Activated T-helper 9 cell treated with anti-CD3 and anti-CD28 coated beads, Interleukin-2, amount 50 U/mL, for 16 hours (primary cell): ENCODE data around the gene ZDHHC22.

Source experiments
- DNase-seq: peaks from one replicate; pipeline ENCODE4 v3.0.0-alpha.2; 2020; ENCODE audit warnings: low read depth

The ZDHHC22 gene

DNA sequence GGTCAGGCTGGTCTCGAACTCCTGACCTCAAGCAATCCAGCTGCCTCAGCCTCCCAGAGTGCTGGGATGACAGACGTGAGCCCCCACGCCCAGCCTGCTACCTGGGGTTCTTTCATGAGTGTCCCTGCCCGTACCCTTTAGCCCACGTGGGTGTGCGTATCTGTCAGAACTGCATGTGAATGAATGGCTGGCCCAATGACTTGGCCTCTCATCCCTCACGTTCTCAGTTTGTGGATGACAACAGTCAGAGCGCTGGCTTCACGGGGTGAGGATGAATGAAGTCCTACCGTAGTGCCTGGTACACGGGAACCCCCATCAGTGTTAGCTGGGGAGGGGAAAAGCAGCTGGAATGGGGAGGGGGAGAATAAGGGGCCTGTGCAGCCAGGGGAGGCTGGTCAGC is 16.1 kb upstream of the ZDHHC22 start:
- DNase-seq = no peak

DNA sequence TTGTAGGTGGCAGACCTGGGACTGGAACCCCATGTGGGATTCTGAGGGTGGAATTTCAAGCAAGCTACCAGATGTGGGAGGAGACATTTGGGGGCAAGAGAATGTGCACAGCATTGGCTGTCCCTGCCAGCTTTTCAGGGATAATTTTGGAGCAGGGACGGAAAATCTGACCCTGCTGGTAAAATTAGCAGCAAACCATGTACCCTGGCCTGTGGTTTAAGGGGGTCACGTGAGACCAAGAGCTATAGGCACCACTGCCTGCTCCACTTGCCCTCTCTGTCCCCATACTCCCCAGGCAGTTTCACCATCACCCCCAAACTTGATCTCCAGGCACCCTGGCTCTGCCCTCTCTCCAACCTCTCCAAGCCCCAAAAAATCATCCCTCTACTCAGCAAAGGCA is 13.5 kb upstream of the ZDHHC22 start:
- DNase-seq = no peak

DNA sequence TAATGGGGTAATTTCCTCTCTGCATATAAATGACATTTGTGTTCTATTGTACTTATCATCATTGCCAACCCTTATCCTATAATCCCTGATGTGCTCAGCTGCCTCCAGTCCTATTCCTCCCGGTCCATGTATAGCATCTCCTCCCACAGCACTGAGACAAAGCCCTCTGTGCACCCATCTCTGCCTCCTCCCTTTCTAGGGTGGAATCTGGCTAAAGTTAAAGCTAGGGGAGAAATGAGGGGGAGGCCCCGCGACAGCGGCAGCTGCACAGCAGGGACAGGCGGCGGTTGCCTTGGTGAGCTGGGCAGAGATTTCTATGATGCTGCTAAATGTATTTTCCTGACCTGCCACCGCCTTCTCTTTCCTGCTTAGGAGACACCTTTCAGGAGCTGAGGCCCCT is 12.8 kb upstream of the ZDHHC22 start:
- DNase-seq = no peak

DNA sequence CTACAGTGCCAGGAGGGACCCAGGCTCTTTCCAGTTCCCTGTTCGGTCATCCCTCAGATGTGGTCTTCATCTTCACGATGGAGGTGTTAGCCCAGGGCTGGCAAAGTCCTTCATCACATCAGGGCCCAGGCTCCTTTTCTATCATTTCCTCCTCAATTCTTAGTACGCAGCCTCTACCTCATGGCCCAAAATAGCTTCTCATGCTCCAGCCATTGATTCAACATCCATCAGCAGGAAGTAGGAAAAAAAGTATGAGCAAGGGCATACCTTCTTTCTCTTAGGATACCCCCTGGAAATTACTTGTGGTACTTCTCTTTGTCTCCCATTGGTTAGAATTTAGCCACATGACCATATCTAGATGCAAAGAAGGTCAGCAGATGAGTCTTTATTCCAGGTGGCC is 12.2 kb upstream of the ZDHHC22 start:
- DNase-seq = no peak

DNA sequence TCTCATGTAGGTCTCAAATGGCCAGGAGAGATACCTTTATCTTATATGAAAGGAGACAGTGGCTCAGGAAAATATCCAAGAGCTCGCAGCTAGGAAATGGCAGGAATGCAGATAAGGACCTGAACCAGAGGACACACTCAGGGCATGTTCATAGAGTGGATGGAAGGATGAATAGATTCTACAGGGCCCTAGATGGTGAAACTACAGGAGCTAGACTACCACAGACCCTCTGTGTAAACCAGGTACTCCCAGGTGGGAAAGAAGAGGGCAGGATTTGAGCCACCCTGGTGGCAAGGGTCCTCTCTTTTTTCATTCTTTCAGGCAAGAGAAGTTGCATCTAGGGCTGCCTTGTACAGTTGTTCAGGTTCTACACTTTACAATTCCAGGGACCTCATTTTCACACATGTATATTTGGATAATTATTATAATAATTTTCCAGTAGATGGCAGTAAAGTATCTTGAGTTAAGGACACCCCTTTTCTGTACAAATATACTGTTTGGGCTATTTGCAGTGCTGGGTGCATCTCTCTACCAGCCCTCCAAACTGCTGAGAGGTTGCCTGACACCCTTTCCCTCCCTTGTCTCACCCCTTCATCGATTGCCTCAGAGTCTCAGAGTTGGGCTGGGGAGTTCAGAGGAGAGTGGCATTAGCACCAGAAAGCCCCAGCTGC is 10.5 kb upstream of the ZDHHC22 start:
- no peak for DNase-seq

DNA sequence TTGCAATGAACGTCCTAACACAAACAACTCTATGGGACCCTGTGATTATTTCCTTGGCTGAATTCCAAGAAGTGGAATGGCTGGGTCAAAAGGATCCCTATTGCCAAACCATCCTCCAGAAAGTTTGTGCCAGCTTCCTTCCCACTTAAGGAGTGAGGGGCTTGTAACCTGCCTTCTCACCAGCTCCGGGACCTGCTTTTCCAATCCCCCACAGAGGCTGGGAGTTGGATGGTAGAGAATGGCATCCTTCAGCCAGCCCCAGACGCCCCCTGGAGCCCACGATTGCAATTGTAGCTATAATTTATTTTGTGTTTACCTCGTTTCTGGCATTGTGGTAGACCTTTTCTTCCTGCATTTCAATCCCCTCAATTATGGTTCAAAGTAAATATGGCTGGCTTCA is 9.7 kb upstream of the ZDHHC22 start:
- DNase-seq = no peak

DNA sequence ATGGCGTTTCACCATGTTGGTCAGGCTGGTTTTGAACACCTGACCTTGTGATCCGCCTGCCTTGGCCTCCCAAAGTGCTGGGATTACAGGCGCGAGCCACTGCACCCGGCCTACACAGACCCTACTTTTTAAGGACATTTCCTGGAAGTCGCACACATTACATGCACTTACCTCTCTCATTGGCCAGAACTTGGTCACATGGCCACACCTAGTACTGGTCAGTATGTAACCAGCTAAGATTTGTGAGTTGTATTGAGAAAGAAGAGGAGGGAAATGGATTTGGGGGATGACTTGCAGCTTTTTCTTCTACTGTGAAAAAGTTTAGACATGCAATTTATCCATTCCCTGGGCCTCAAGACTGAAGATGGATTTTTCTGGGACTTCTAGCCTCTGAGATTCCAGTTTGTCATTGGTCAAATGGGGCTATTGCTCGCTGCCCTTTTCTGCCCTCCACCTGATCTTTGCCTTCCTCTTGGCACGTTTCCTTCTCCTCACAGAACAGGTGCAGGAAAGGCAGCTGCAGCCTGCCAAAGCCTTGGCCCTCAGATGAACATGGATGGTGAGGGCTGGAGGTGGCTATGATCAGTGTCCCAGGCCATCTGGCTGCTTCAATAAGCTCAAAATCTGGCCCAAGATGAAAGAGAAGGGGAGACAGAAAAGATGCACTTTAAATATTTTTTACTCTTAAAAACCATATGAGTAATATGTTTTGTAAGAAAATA is 7.1 kb upstream of the ZDHHC22 start:
- no peak for DNase-seq

DNA sequence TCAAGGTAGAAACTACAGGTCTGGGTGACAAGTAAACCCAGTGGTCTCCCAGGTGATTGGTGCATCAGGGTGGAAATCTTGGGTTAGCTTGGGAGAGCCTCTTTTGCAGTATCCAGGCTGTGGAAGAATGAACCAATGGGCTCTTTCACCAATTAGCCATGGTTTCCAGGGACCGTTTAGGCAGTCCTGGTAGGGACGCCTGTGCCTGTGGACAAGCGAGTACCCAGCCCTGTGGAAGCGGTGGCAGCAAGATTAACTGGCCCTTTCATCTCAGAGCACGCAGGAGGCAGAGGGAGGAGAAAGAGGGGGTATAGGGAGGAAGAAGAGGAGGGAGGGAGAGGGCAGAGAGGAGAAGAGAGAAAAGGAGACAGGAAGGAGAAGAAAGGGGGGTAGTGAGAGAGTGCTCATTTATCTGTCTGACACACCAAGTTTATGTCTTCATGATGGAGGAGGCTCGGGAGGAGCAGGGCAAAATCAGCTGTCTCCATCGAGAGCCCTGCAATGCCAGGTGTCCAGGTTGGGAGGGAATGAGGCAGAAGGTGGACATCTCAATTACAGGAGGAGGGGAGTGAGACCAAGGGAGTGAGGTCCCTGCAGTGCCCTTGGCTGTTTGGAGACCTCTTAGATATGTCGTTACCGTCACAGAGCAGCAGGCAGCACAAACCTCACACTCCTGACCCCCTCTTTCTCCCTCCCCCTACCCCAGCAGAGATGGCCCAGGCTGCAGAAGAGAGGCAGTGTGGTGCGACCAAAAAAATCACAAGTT is 4.6 kb upstream of the ZDHHC22 start:
- no peak for DNase-seq

DNA sequence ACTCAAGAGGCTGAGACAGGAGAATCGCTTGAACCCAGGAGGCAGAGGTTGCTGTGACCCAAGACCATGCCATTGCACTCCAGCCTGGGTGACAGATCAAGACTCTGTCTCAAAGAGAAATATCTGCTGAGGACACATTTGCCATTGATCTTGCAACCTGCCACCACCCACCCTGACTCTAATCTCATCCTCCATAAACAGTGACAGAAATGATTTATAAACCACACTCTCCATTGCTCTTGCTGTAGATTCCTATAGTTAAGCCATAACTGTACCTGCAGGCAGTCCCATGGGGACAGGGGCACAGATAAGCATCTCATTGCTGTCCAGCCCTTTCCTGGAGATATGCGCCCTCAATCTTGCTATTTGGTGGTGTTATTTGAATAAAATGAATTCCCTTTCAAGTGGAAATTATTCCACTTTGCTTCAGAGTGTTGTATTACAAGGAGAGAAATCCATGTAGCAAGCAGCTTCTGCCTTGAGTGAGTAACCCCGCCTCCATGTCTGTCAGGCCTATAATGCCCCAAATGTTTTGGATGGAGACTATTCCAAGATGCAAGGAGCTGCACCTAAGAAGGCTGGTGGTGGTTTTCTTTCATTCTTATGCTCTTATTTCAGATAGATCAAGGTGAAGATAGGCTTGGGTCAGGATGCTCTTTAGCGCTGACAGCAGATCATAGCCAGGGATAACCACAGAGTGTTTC is 3.0 kb upstream of the ZDHHC22 start:
- DNase-seq = no peak

DNA sequence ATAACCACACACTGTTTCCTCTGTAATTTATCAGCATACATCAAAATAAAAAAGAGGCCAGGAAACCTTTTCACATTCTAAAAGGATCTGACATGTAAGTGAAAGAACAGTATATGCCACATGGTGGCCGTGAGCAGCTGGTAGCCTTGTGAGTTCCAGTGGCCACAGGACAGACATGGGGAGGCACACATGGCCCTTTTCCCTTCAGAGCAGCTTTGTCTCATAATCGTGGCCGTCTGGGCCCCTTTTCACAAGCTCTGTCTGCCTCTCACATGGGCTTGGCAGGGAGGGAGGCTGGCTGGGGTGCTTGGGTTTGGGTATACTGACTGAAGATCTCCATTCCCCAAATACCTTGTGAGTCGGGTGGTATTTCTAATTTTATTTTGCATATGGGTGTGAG is 1.5 kb upstream of the ZDHHC22 start:
- no peak for DNase-seq

DNA sequence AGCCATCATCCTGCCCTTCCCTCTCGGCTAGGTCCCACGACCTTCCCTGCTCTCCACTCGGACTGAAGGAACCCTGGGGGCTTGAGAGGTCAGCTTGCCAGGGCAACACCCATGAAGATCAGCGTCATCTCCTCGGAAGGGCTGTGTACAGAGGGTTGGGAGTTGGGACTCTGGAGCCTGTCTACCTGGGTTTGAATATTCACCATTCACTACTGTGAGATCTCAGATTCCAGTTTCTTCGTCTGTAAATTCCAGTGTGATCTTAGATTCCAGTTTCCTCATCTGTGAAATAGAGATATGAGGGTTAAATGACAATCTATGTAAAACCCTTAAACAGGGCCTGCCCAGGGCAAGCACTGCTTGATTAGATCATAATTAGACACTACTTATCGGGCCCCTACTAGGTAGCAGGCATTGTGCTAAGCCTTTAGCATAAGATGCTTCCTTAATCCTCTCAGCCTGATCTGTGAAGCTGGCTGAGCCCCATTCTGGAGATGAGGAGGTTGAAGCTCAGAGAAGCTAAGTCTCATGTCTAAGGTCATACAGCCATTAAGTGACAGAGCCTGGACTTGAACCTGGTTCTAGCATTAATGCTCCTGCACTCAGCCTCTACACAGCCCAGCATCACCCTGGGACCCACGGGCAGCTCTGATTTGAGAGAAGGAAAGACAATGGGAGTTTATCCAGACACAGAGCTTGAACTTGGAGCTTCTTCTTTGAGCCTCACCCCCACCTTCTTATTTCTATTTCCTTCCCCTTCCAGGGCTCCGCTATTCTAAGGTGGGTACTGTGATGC is 612 bp upstream of the ZDHHC22 start:
- no peak for DNase-seq

DNA sequence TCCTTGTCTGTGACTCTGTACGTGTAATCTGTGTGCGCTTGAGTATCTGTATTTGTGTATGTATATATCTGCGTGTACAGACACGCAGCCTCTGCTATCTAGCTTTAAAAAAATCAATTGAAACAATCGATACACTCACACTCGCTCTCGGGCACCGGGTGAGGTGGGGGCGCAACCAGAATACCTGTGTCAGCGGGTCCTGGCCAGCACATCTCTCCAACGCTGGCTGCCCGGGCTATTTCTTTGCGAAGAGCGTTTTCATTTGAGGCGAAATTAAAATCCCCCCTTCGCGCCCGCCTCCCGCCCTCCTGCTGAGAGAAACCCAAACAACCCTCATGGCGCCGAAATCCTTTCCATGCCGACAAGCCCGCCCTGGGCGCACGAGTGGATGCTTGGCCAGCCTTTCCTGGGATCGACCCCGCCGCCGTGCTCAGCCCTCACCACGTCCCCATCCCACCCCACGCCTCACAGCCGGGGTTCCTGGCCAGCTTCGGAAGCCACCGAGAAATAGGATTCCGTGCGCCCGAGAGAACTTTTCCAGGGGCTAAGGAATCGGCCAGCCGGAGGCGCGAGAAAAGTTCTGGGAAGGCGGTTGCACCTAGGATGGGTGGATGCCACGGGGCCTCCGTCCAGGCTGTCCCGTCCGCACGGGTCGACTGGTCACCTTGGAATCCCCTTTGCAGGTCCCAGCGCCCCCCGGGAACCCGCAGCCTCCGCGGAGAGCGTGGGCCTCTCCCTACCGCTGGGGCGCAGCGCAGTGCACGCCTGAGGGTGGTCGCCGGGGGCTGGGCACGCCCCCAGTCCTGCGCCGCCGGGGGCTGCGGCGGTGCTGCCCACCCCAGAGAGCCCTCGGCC is 1.0 kb downstream of the ZDHHC22 start:
- no peak for DNase-seq

DNA sequence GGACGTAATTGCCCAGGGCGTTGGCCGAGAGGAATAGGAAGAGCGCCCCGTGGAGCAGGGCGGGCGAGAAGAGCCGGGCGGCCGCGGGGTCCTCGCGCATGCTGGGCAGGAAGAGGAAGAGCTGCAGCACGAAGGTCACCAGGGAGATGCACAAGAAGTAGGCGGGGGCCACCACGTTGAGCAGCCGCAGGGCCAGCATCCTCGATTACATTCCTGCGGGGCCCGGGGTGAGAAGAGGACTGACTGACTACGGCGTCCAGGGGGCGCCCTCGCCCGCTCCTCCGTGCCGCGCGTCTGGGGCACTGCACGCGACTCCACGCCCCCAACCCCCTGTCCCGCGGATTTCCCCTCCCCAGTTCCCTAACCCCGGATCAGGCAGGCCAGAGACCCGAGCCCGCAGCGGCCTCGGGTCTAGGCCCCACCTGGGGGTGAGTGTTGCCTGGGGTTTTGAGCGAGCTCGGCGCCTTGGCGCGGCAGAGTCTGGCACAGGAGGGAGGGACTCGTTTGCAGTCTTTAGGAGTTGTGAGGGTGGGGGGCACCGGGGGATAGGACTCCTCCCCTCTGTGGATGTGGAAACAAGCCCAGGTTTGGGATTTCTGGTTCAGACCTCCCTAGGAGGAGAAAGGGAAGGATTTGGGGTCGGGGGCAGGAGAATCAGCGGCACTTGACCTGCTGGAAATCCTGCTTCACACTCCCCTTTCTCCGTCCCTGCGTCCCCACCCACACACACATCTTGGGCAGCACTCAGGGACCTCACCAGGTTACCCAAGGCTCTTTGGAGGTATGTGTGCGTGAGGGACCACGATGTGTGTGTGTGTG is 1.8 kb downstream of the ZDHHC22 start:
- DNase-seq = peak; percentile 21

DNA sequence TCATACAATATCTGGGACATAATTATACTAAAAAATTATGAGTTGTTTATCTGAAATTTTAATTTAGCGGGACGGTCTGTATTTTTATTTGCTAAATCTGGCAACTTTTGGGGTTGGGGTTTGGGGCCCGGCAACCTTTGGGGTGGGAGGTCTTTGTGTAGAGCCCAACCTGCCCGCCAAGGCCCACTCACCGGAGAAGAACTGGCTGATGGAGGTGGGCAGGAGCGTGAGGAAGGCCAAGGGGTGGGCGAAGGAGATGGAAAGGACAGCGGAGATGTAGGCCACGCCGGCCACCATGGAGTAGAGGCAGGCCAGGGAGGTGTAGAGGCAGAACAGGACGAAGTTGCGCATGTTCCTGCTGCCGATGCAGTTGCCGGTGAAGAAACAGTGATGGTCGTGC is 2.6 kb downstream of the ZDHHC22 start:
- DNase-seq = no peak

DNA sequence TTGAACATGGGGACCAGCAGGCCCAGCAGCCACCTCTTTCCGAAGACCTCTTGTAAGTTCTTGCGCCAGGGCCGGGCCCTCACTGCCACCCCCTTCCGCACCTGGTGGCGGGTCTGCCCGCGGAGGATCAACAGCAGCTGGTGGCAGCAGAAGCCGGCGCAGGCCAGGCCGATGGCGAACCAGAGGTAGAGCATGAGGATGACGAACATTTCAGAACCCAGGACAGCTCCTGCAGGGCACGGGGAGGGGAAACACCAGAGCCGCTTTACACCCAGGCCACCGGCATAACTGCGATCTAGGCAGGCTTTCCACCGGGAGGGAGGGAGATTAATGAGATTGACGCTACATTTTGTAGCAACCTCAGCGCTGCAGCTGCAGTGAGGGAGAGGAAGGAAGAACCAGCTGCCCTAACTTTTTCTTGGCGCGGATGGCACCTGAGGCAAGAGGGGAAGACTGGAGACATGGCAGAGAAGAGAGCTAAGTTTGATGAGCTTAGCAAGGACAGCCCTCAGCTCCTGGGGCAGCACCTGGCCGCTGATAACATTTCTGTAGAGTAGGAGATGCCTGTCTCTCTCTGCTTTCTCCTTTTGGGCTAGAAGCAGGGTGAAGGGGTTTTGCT is 7.8 kb downstream of the ZDHHC22 start:
- DNase-seq = no peak

DNA sequence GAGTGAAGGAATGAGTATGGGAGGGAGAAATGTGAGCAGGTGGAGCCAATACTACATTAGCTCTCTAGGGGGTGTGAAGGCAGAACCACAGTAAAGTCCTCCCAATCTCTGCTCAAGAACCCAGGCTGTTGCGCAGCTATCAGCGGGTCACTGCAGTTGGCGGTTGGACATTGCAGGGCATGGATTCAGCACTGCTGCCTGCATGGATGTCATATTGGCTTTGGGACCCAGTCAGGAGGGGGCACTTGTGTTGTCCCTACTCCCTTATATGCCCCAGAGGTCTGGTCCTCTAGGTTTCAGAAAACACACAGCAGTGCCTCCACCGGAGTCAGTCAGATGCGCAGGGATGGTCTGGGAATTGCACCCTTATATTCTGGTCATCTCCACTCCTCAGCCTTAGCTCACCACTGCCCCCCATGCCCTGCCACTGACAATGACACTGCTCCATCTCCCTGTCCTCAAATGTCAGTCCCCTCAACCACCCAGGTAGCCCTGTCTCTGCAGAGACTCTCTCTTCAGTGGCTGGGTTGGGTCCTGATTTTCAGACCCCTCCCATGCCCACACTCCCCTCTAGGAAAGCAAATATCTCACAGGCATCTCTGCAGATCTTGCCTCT is 9.6 kb downstream of the ZDHHC22 start:
- DNase-seq = no peak

DNA sequence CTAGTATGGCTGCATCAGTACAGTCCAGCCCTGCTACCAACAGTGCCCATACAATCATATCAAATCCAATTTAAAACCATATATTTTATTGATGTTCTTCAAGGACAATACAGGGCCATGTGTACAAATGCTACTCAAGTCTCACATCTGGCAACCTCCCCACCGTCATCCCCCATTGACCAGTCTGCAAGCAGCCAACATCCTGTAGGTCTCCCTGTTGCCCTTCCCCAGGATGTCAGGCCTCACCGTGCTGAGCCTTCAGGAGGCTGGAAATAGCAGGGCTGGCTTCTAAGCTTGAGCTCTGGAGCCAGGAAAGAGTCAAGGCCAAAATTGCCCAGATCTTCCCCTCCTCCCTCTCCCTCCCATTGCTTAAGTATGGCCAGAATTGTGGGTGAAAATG is 10.4 kb downstream of the ZDHHC22 start:
- DNase-seq = no peak

DNA sequence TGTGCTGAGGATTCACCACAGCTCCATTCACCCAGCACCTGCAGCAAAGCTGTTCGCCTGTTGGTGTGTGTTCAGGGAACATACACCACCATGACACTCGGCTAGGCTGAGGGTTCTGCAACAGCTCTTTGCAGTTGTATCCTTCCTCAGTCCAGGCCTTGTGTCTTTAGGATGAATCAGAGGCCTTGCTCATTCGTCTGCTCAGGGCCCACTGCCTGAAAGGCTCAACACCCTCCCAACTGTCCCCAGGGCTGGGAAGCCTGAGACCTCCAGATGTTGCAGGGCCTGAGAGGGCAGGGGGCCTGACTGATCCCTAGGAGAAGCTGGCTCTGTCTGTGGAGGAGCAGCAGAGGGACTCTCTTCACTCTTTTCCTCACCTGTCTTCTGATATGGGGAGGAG is 11.2 kb downstream of the ZDHHC22 start:
- DNase-seq = no peak

DNA sequence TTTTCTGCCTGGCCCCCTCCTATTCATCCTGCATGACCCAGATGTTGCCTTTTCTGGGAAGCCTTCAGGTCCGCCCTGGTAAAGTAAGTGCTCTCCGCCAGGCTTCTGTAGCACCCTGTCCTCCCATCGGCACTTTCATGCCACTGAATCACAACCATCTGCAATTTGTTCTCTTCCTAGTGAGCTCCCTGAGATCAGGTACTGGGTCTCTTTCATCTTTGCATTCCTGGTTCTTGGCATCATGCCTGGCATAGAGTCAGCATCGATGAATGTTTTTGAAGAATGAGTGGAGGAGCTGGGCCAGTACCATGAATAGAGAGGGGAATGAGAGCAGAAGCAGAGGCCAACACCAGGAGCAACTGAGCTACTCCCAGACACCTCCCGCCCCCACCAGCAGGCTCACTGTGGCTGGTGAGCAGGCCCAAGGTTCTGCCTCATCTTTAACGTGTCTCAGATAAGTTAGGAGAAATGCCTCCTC is 13.1 kb downstream of the ZDHHC22 start:
- DNase-seq = no peak
